ENCODE measurements around the gene TIPIN. TPM values are rescaled to one million over a fixed set of nuclear protein-coding genes. Genes with fewer than 3 reads are reported as not detected.

The TIPIN gene
- polyA plus RNA-seq, 3 donors: 1.4 to 4.0 (median 3.7) TPM

DNA sequence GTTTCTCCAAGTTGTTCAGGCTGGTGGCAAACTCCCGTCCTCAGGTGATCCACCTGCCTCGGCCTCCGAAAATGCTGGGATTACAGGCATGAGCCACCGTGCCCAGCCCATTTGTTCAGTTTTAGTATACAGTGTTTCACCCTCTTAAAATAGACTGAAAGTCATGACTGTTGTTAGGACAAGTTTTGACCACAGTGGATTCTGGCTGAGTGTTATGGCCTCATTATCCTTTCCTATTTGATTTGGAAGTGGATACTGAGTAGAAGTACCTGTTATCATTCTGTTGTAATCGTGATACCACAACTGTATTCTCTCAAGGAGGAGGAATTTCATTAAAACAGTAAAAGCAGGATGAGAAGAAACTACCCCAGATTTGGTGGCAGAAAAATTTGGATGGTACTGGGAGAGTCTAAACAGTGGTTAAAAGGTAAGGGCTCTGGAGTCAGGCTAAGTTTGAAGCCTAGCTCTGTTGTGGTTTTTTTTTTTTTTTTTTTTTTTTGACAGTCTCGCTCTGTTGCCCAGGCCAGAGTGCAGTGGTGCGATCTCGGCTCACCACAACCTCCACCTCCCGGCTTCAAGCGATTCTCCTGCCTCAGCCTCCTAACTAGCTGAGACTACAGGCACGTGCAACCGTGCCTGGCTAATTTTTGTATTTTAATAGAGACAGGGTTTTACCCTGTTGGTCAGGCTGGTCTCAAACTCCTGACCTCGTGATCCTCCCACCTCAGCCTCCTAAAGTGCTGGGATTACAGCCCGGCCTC is 32.8 kb upstream of the TIPIN start:
- Histone ChIP-seq H3K27ac (ENCODE audit: low read depth in 1 of 2, low read length in 2 of 2) (peak overlapping the region in 1 of 2 donors; percentile 72), H3K9ac (ENCODE audit: insufficient read depth, low read length, poor library complexity, severe bottlenecking) (no peak overlapping the region), H3K4me2 (replicated peaks; ENCODE audit: extremely low read depth, low read length, poor library complexity, severe bottlenecking) (peak overlapping the region; percentile 88), H3K36me3 (replicated peaks in 1 of 2; ENCODE audit: control insufficient read depth in 1 of 2, insufficient read depth in 2 of 2, low read length in 2 of 2) (no peaks in the 10 kb centered on the region), H3K9me3 (replicated peaks in 1 of 2; ENCODE audit: control insufficient read depth in 1 of 2, insufficient read depth in 1 of 2, low read length in 2 of 2) (no peaks in the 10 kb centered on the region), H4K20me1 (ENCODE audit: insufficient read depth, low read length) (peaks cover 71% of the 10 kb centered on the region), H2AFZ (ENCODE audit: insufficient read depth, low read depth, low read length, poor library complexity, severe bottlenecking) (no peak overlapping the region), H3K4me1 (ENCODE audit: control insufficient read depth in 1 of 2, insufficient read depth in 2 of 2, low read length in 2 of 2) (peaks cover 71 to 75% of the 10 kb centered on the region in 2 donors), H3K4me3 (replicated peaks in 1 of 3; ENCODE audit: low read depth in 2 of 3, low read length in 3 of 3) (peak overlapping the region in 1 of 3 experiments; percentile 93), H3K79me2 (ENCODE audit: insufficient read depth, low read length) (peaks cover 73% of the 10 kb centered on the region), H3K27me3 (ENCODE audit: control insufficient read depth in 2 of 2, insufficient read depth in 2 of 2, low read length in 2 of 2) (no peaks in the 10 kb centered on the region)
- peaks cover 0 to 2% (median 0%) of the 10 kb centered on the region in 7 donors for H3K9me3 Mint-ChIP-seq
- H3K4me1 Mint-ChIP-seq: peaks cover 75% of the 10 kb centered on the region
- peak overlapping the region; percentile 52 to 53 for H3K4me3 Mint-ChIP-seq
- no peaks in the 10 kb centered on the region for H3K27me3 Mint-ChIP-seq (ENCODE audit: low read depth in 3 of 3)
- WGBS (ENCODE audit: insufficient coverage): no CpG with 5 or more reads among the region's 14 CpGs
- TF ChIP-seq, protein P1, sequence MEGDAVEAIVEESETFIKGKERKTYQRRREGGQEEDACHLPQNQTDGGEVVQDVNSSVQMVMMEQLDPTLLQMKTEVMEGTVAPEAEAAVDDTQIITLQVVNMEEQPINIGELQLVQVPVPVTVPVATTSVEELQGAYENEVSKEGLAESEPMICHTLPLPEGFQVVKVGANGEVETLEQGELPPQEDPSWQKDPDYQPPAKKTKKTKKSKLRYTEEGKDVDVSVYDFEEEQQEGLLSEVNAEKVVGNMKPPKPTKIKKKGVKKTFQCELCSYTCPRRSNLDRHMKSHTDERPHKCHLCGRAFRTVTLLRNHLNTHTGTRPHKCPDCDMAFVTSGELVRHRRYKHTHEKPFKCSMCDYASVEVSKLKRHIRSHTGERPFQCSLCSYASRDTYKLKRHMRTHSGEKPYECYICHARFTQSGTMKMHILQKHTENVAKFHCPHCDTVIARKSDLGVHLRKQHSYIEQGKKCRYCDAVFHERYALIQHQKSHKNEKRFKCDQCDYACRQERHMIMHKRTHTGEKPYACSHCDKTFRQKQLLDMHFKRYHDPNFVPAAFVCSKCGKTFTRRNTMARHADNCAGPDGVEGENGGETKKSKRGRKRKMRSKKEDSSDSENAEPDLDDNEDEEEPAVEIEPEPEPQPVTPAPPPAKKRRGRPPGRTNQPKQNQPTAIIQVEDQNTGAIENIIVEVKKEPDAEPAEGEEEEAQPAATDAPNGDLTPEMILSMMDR (IDR thresholded peaks at IDR 0.05): no peak
- DNase-seq: no peak
- H3K27ac Mint-ChIP-seq: peak overlapping the region in 6 of 7 donors; percentile 61 to 90 (median 90)
- H3K36me3 Mint-ChIP-seq: peaks cover 15 to 21% of the 10 kb centered on the region in 2 donors
- intact Hi-C loops (cut with micrococcal nuclease): loop anchor here in 1 of 2 donors (5.0 to 10.0 kb wide), 2 partner anchors 113 to 316 kb away; partner anchors contain the start of genes RPL4 and SMAD6

DNA sequence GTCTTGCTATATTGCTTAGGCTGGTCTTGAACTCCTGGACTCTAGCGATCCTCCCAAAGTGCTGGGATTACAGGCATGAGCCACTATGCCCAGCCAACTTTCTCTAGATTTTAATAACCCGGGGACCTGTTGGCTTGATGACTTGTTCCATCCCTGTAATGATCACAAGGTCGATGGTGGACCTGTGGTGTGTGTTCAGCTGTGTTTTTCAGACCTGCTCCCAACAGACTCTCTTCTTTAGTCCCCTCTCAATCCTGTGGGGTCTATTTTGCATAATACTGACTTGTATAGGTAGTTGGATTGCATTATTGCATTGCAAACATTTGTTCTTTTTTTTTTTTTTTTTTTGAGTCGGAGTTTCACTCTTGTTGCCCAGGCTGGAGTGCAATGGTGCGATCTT is 32.1 kb upstream of the TIPIN start:
- H3K4me3 Mint-ChIP-seq: peak overlapping the region; percentile 89 to 94
- no CpG with 5 or more reads among the region's 5 CpGs for WGBS (ENCODE audit: insufficient coverage)
- H3K27me3 Mint-ChIP-seq (ENCODE audit: low read depth in 3 of 3): no peaks in the 10 kb centered on the region
- intact Hi-C loops (cut with micrococcal nuclease): loop anchor here in 1 of 2 donors (5.0 to 10.0 kb wide), 2 partner anchors 114 to 316 kb away; partner anchors contain the start of genes RPL4 and SMAD6
- Histone ChIP-seq H3K4me1 (ENCODE audit: control insufficient read depth in 1 of 2, insufficient read depth in 2 of 2, low read length in 2 of 2) (peaks cover 64 to 70% of the 10 kb centered on the region in 2 donors), H3K79me2 (ENCODE audit: insufficient read depth, low read length) (peaks cover 66% of the 10 kb centered on the region), H2AFZ (ENCODE audit: insufficient read depth, low read depth, low read length, poor library complexity, severe bottlenecking) (no peak overlapping the region), H3K27ac (ENCODE audit: low read depth in 1 of 2, low read length in 2 of 2) (no peak overlapping the region), H3K9ac (ENCODE audit: insufficient read depth, low read length, poor library complexity, severe bottlenecking) (no peak overlapping the region), H3K27me3 (ENCODE audit: control insufficient read depth in 2 of 2, insufficient read depth in 2 of 2, low read length in 2 of 2) (no peaks in the 10 kb centered on the region), H3K36me3 (replicated peaks in 1 of 2; ENCODE audit: control insufficient read depth in 1 of 2, insufficient read depth in 2 of 2, low read length in 2 of 2) (no peaks in the 10 kb centered on the region), H3K4me2 (replicated peaks; ENCODE audit: extremely low read depth, low read length, poor library complexity, severe bottlenecking) (peak overlapping the region; percentile 88), H3K4me3 (replicated peaks in 1 of 3; ENCODE audit: low read depth in 2 of 3, low read length in 3 of 3) (peak overlapping the region in 1 of 3 experiments; percentile 93), H3K9me3 (replicated peaks in 1 of 2; ENCODE audit: control insufficient read depth in 1 of 2, insufficient read depth in 1 of 2, low read length in 2 of 2) (no peaks in the 10 kb centered on the region), H4K20me1 (ENCODE audit: insufficient read depth, low read length) (peaks cover 64% of the 10 kb centered on the region)
- H3K27ac Mint-ChIP-seq: peak overlapping the region in 1 of 7 donors; percentile 40
- H3K36me3 Mint-ChIP-seq: peaks cover 15 to 21% of the 10 kb centered on the region in 2 donors
- H3K4me1 Mint-ChIP-seq: peaks cover 68% of the 10 kb centered on the region
- DNase-seq: no peak
- peaks cover 0 to 2% (median 0%) of the 10 kb centered on the region in 7 donors for H3K9me3 Mint-ChIP-seq
- TF ChIP-seq, protein P1 (IDR thresholded peaks at IDR 0.05): no peak

Data from CD14-positive monocyte (primary cell).